ENCODE data around the gene TMEM87B. TPM values are rescaled to one million over a fixed set of nuclear protein-coding genes. Genes with fewer than 3 reads are reported as not detected.

Gene TMEM87B
- total RNA-seq, 1 experiment from 2014 or later: 37.0 TPM

GRCh38 chr2:112159454-112159921 is 104.4 kb downstream of the TMEM87B start:
- Mint-ChIP-seq H3K4me1 (ENCODE audit: low read depth, unreplicated experiment) (no peaks in the 10 kb centered on the region), H3K27me3 (ENCODE audit: unreplicated experiment) (peaks cover 23% of the 10 kb centered on the region), H3K9me3 (ENCODE audit: low read depth, unreplicated experiment) (no peaks in the 10 kb centered on the region), H3K4me3 (ENCODE audit: low read depth, unreplicated experiment) (no peak overlapping the region), H3K27ac (ENCODE audit: unreplicated experiment) (no peak overlapping the region), H3K36me3 (ENCODE audit: insufficient read depth, unreplicated experiment) (no peaks in the 10 kb centered on the region)
- DNase-seq: no peak
- intact Hi-C loops (cut with micrococcal nuclease; ENCODE audit: unreplicated experiment): no loop called here
- no TSS peak for BruUV-seq (replicated peaks)
- CTCF ChIA-PET: interaction anchor here (0.6 kb wide), 1 partner anchor 274 kb away, joined by 3 read pairs; the partner anchor contains the start of gene RGPD8
- TF ChIP-seq CTCF (IDR thresholded peaks at IDR 0.05; ENCODE audit: unreplicated experiment): no peak

- no peaks in the 10 kb centered on the region for H3K4me1 Mint-ChIP-seq (ENCODE audit: low read depth, unreplicated experiment)
- CTCF ChIA-PET: no interaction called here
- no peaks in the 10 kb centered on the region for H3K36me3 Mint-ChIP-seq (ENCODE audit: insufficient read depth, unreplicated experiment)
- TF ChIP-seq CTCF (IDR thresholded peaks at IDR 0.05; ENCODE audit: unreplicated experiment): no peak
- H3K9me3 Mint-ChIP-seq (ENCODE audit: low read depth, unreplicated experiment): no peaks in the 10 kb centered on the region
- no TSS peak for BruUV-seq (replicated peaks)
- intact Hi-C loops (cut with micrococcal nuclease; ENCODE audit: unreplicated experiment): no loop called here
- peaks cover 33% of the 10 kb centered on the region for H3K27me3 Mint-ChIP-seq (ENCODE audit: unreplicated experiment)
- DNase-seq: no peak
- H3K27ac Mint-ChIP-seq (ENCODE audit: unreplicated experiment): no peak overlapping the region
- H3K4me3 Mint-ChIP-seq (ENCODE audit: low read depth, unreplicated experiment): no peak overlapping the region
Measured at GRCh38 chr2:112160283-112161250, 105.5 kb downstream of the TMEM87B start.

GRCh38 chr2:112161431-112162145 is 106.5 kb downstream of the TMEM87B start:
- no peaks in the 10 kb centered on the region for H3K4me1 Mint-ChIP-seq (ENCODE audit: low read depth, unreplicated experiment)
- CTCF ChIA-PET: no interaction called here
- no peak overlapping the region for H3K4me3 Mint-ChIP-seq (ENCODE audit: low read depth, unreplicated experiment)
- H3K9me3 Mint-ChIP-seq (ENCODE audit: low read depth, unreplicated experiment): no peaks in the 10 kb centered on the region
- H3K27ac Mint-ChIP-seq (ENCODE audit: unreplicated experiment): no peak overlapping the region
- no peak for TF ChIP-seq CTCF (IDR thresholded peaks at IDR 0.05; ENCODE audit: unreplicated experiment)
- intact Hi-C loops (cut with micrococcal nuclease; ENCODE audit: unreplicated experiment): no loop called here
- no peaks in the 10 kb centered on the region for H3K36me3 Mint-ChIP-seq (ENCODE audit: insufficient read depth, unreplicated experiment)
- H3K27me3 Mint-ChIP-seq (ENCODE audit: unreplicated experiment): peaks cover 36% of the 10 kb centered on the region
- DNase-seq: no peak
- no TSS peak for BruUV-seq (replicated peaks)

GRCh38 chr2:112162341-112162740 is 107.3 kb downstream of the TMEM87B start:
- no peak overlapping the region for H3K4me3 Mint-ChIP-seq (ENCODE audit: low read depth, unreplicated experiment)
- no TSS peak for BruUV-seq (replicated peaks)
- H3K27me3 Mint-ChIP-seq (ENCODE audit: unreplicated experiment): peaks cover 36% of the 10 kb centered on the region

More at GRCh38 chr2:112162341-112162740, 107.3 kb downstream of the TMEM87B start:
- intact Hi-C loops (cut with micrococcal nuclease; ENCODE audit: unreplicated experiment): no loop called here
- no peak for TF ChIP-seq CTCF (IDR thresholded peaks at IDR 0.05; ENCODE audit: unreplicated experiment)
- Mint-ChIP-seq H3K9me3 (ENCODE audit: low read depth, unreplicated experiment) (no peaks in the 10 kb centered on the region), H3K36me3 (ENCODE audit: insufficient read depth, unreplicated experiment) (no peaks in the 10 kb centered on the region), H3K4me1 (ENCODE audit: low read depth, unreplicated experiment) (no peaks in the 10 kb centered on the region), H3K27ac (ENCODE audit: unreplicated experiment) (no peak overlapping the region)
- CTCF ChIA-PET: interaction anchor here (0.7 kb wide), 1 partner anchor 780 kb away, joined by 4 read pairs; no protein-coding TSS in a partner anchor
- DNase-seq: no peak
